NCI-H1436 (cell line): ENCODE measurements around the gene MTUS2.
"Not testable (repeated sequence)": the region's sequence is repeated elsewhere in the genome, so short reads cannot be mapped to it uniquely, and the experiment has no call there.

Experiments used
- DNase-seq: peaks from one replicate; lab custom pipeline; 2025; lab: John Stamatoyannopoulos, UW

The MTUS2 gene

GRCh38 chr13:29319451-29319850 lies 499.3 kb downstream of the MTUS2 start:
- no peak for DNase-seq

- no peak for DNase-seq
Measured at GRCh38 chr13:29323954-29324353, 503.8 kb downstream of the MTUS2 start.

- no peak for DNase-seq
Measured at GRCh38 chr13:29324601-29325000, 504.5 kb downstream of the MTUS2 start.

- DNase-seq: no peak
Measured at GRCh38 chr13:29328501-29328900, 508.4 kb downstream of the MTUS2 start.

- no peak for DNase-seq
Measured at GRCh38 chr13:29336356-29336755, 516.2 kb downstream of the MTUS2 start.

- no peak for DNase-seq
Measured at GRCh38 chr13:29339386-29340272, 519.5 kb downstream of the MTUS2 start.

GRCh38 chr13:29345860-29346582 lies 525.9 kb downstream of the MTUS2 start:
- DNase-seq: not testable (repeated sequence)

- DNase-seq: no peak
Measured at GRCh38 chr13:29355029-29355428, 534.9 kb downstream of the MTUS2 start.

- DNase-seq: no peak
Measured at GRCh38 chr13:29359181-29359580, 539.0 kb downstream of the MTUS2 start.

GRCh38 chr13:29361716-29362115 lies 541.6 kb downstream of the MTUS2 start:
- DNase-seq: no peak

GRCh38 chr13:29362849-29363604 lies 542.9 kb downstream of the MTUS2 start:
- no peak for DNase-seq

GRCh38 chr13:29369060-29369743 lies 549.1 kb downstream of the MTUS2 start:
- no peak for DNase-seq

- no peak for DNase-seq
Measured at GRCh38 chr13:29379281-29379680, 559.1 kb downstream of the MTUS2 start.

GRCh38 chr13:29379865-29380264 lies 559.7 kb downstream of the MTUS2 start:
- DNase-seq: no peak

- no peak for DNase-seq
Measured at GRCh38 chr13:29382021-29382420, 561.9 kb downstream of the MTUS2 start.

GRCh38 chr13:29383476-29383875 lies 563.3 kb downstream of the MTUS2 start:
- DNase-seq: no peak

GRCh38 chr13:29384466-29384865 lies 564.3 kb downstream of the MTUS2 start:
- DNase-seq: no peak

GRCh38 chr13:29384871-29385270 lies 564.7 kb downstream of the MTUS2 start:
- no peak for DNase-seq

GRCh38 chr13:29386246-29386645 lies 566.1 kb downstream of the MTUS2 start:
- DNase-seq: no peak

GRCh38 chr13:29390598-29390997 lies 570.5 kb downstream of the MTUS2 start:
- DNase-seq: not testable (repeated sequence)

GRCh38 chr13:29396446-29396845 lies 576.3 kb downstream of the MTUS2 start:
- DNase-seq: no peak

- no peak for DNase-seq
Measured at GRCh38 chr13:29397265-29397664, 577.1 kb downstream of the MTUS2 start.
